ENCODE data around the gene ATF3.

GRCh38 chr1:212568978-212569537, 39.5 kb upstream of the ATF3 start:
- TF ChIP-seq CTCF (IDR thresholded peaks at IDR 0.05) (no peak), POLR2A (IDR thresholded peaks at IDR 0.05) (no peak)

All from lower leg skin (tissue), 3 donors.